HG02759 (cell line): ENCODE results near the gene PLEKHM3.

ENCODE experiments used
- ATAC-seq: cut with Tn5 transposase; IDR thresholded peaks from one replicate; pipeline ENCODE4 v1.9.1; 2021; ENCODE audit warnings: mild to moderate bottlenecking, moderate library complexity; ENCODE audit not compliant: unreplicated experiment

Gene PLEKHM3

DNA sequence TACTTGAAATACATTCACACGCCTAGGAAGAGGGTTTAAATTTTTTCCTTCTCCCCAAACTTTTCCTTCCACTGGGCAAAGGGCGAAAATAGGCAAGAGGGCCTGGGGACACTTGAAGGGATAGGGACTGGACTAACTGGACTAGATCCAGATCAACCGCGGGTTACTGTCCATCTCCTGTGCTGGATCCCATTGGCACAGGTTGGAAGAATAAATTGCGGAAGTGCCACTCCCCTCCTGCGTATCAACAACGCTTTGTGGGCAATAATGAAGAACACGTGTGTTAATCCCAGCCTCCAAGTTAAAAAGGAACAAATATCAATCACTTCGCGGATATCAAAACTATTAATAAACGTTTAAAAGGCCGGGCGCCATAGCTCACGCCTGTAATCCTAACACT, 253.9 kb downstream of the PLEKHM3 start:
- ATAC-seq: no peak
